Fibroblast of the aortic adventitia (primary cell): ENCODE results near the gene SFXN4. TPM values are rescaled to one million over a fixed set of nuclear protein-coding genes. Genes with fewer than 3 reads are reported as not detected.
"Not testable (repeated sequence)": the region's sequence is repeated elsewhere in the genome, so short reads cannot be mapped to it uniquely, and the experiment has no call there.

ENCODE experiments used
- DNase-seq: peaks from one replicate; pipeline ENCODE4 v3.0.0-alpha.2; 2010; ENCODE audit warnings: low read depth
- H3K4me3 ChIP-seq: 2 replicates; pipeline ENCODE4 v1.5.1; 2011; ENCODE audit warnings: low read depth, mild to moderate bottlenecking, control low read depth, low read length, moderate library complexity
- small RNA-seq: library from RNA; depleted of rRNA; stranded (forward); fragments of <200 nt; gene quantifications from one replicate; pipeline ENCODE3, GENCODE V24; 2012
- total RNA-seq: library from RNA; depleted of rRNA; stranded (reverse); fragments of >200 nt; gene quantifications from 2 replicates; pipeline ENCODE4 v1.2.3, GENCODE V29; 2012; ENCODE audit warnings: low replicate concordance
- TF ChIP-seq, protein P1 (sequence below): IDR thresholded peaks from 2 replicates; pipeline ENCODE4 v1.5.1; 2011; ENCODE audit warnings: mild to moderate bottlenecking, low read length, control low read depth, inconsistent platforms; ENCODE audit not compliant: insufficient read depth

The SFXN4 gene
- total RNA-seq, 1 donor = 25.6 TPM

DNA sequence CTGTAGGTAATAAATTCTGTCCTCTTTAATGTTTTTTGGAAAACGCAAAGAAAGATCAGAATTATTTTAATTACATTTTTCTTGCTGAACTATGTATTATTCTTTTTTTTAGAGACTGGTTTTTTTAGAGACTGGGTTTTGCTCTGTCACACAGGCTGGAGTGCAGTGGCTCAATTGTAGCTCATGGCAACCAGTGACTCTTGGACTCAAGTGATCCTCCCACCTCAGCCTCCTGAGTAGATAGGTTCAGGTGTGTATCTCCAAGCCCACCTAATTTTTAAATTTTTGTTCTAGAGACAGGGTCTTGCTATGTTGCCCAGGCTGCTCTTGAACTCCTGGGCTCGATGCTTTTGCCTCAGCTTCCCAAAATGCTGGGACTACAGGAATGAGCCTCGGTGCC is 66.9 kb downstream of the SFXN4 start:
- TF ChIP-seq, protein P1, sequence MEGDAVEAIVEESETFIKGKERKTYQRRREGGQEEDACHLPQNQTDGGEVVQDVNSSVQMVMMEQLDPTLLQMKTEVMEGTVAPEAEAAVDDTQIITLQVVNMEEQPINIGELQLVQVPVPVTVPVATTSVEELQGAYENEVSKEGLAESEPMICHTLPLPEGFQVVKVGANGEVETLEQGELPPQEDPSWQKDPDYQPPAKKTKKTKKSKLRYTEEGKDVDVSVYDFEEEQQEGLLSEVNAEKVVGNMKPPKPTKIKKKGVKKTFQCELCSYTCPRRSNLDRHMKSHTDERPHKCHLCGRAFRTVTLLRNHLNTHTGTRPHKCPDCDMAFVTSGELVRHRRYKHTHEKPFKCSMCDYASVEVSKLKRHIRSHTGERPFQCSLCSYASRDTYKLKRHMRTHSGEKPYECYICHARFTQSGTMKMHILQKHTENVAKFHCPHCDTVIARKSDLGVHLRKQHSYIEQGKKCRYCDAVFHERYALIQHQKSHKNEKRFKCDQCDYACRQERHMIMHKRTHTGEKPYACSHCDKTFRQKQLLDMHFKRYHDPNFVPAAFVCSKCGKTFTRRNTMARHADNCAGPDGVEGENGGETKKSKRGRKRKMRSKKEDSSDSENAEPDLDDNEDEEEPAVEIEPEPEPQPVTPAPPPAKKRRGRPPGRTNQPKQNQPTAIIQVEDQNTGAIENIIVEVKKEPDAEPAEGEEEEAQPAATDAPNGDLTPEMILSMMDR = no peak
- H3K4me3 ChIP-seq = no peak overlapping the region
- DNase-seq = no peak

DNA sequence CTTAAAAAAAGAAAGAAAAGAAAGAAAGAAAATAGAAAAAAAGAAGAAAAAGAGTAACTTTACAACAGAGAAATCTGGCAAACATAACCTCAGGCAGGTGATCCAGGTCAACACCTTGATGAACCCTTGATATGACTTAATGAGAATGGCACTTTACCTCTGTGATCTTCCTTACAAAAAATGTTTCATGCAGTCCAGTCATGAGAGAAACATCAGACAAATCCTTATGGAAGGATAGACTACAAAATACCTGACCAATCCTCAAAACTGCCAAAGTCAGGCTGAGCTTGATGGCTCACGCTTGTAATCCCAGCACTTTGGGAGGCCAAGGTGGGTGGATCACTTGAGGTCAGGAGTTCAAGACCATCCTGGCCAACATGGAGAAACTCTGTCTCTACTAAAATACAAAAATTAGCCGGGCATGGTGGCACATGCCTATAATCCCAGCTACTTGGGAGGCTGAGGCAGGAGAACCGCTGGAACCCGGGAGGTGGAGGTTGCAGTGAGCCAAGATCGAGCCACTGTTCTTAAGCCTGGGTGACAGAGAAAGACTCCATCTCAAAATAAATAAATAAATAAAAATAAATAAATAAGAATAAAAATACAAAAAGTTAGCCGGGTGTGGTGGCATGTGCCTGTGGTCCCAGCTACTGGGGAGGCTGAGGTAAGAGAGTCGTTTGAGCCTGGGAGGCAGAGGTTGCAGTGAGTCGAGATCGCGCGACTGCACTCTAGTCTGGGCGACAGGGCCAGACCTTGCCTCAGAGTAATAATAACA is 68.7 kb downstream of the SFXN4 start:
- DNase-seq, H3K4me3 ChIP-seq: not testable (repeated sequence)

DNA sequence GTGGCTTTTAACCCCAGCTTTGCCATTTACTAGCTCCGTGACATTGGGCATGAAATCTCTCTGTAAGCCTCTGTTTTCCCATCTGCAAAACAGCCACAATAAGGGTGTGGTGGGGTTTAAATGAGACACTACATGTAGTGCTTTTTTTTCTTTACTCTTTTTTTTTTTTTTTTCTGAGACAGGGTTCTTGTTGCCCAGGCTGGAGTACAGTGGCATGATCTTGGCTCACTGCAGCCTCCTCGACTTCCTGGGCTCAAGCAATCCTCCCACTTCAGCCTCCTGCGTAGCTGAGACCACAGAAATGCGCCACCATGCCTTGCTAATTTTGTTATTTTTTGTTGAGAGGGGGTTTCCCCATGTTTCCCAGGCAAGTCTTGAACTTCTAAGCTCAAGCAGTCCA is 69.9 kb downstream of the SFXN4 start:
- no peak overlapping the region for H3K4me3 ChIP-seq
- TF ChIP-seq, protein P1 = no peak
- DNase-seq = no peak

DNA sequence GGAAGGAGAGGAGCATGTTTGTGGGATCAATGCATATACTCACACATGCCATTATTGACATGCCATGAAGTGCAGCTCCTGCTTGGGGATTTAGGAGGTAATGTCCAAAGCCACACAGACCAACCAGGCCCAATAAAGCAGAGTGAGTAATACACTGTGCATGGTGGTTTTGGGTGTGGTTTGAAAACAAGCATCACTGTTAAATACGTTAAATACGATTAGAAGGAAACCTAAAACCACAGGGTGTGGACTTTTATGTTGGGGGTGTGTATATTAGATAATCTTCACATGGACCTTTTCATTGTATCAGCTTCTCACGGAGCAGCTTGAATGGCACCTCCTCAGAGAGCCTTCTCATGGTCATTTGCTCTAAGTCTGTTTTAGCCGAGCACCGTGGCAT is 74.5 kb downstream of the SFXN4 start:
- TF ChIP-seq, protein P1 = no peak
- H3K4me3 ChIP-seq = no peak overlapping the region
- peak; percentile 92 for DNase-seq

Small RNAs within 50 kb of the gene (small RNA-seq; reads per million reads assigned to genes)
- gene AL355598.1 (not detected), gene RN7SL749P (not detected)

Other genes with a start within 250 kb of the SFXN4 start
- gene NANOS1, start 136.0 kb downstream of the SFXN4 start, total RNA-seq = 2.1 and 2.7 TPM in 2 replicates
- gene EIF3A, start 84.9 kb downstream of the SFXN4 start, total RNA-seq = 144 and 187 TPM in 2 replicates
- 90.4 and 91.3 TPM in 2 replicates for gene DENND10, start 61.6 kb downstream of the SFXN4 start, total RNA-seq
- gene PRDX3, start 13.1 kb upstream of the SFXN4 start, total RNA-seq = 67.0 and 189 TPM in 2 replicates
- gene GRK5, start 41.9 kb upstream of the SFXN4 start, total RNA-seq = 7.0 and 20.5 TPM in 2 replicates